Panc1 (cell line): ENCODE measurements around the gene ITPR2.

Experiments used
- POLR2AphosphoS5 ChIP-seq: IDR thresholded peaks from 2 replicates; pipeline ENCODE4 v1.6.1; 2012; ENCODE audit warnings: mild to moderate bottlenecking, low read depth, low read length, moderate library complexity
- SIN3A ChIP-seq: IDR thresholded peaks from 2 replicates; pipeline ENCODE4 v1.6.1; 2012; ENCODE audit warnings: low read depth, mild to moderate bottlenecking, low read length, moderate library complexity, borderline replicate concordance; ENCODE audit not compliant: insufficient read depth
- TCF7L2 ChIP-seq: IDR thresholded peaks from 2 replicates; pipeline ENCODE4 v1.6.1; 2011; ENCODE audit warnings: mild to moderate bottlenecking, low read depth, low read length, inconsistent platforms
- TF ChIP-seq, protein P1 (sequence below): fragments of 450-650 bp; IDR thresholded peaks from 2 replicates; pipeline ENCODE4 v1.5.1; 2017; ENCODE audit warnings: mild to moderate bottlenecking
- TF ChIP-seq, protein P2 (sequence below), 2 experiments: IDR thresholded peaks; 2 replicates each; pipeline ENCODE4 v1.6.1; 2011 to 2012; ENCODE audit warnings: low read depth in 2 of 2, control low read depth in 1 of 2, low read length in 1 of 2, mild to moderate bottlenecking in 1 of 2, moderate library complexity in 1 of 2; ENCODE audit not compliant: insufficient read depth in 1 of 2

DNA sequence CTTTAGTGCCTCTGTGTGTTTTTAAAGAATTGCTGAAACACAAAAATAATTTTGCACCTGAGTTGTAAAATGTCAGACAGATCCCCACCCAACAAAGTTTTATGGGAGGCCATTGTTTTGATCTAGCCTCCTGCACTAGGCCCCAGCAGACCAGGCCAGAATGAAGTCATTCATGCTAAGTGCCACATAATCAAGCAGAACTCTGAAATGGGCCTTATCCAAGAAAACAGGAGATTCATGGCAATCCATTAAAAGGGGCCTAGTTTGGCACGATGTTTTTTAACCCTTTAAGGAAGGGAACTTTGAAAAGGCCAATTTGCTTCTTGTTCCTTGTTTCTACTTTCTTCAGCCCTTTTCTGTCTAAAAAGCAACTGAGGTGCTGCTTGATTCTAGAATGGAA is 260.9 kb downstream of the ITPR2 start:
- TF ChIP-seq, protein P1, sequence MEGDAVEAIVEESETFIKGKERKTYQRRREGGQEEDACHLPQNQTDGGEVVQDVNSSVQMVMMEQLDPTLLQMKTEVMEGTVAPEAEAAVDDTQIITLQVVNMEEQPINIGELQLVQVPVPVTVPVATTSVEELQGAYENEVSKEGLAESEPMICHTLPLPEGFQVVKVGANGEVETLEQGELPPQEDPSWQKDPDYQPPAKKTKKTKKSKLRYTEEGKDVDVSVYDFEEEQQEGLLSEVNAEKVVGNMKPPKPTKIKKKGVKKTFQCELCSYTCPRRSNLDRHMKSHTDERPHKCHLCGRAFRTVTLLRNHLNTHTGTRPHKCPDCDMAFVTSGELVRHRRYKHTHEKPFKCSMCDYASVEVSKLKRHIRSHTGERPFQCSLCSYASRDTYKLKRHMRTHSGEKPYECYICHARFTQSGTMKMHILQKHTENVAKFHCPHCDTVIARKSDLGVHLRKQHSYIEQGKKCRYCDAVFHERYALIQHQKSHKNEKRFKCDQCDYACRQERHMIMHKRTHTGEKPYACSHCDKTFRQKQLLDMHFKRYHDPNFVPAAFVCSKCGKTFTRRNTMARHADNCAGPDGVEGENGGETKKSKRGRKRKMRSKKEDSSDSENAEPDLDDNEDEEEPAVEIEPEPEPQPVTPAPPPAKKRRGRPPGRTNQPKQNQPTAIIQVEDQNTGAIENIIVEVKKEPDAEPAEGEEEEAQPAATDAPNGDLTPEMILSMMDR = no peak
- TF ChIP-seq SIN3A (no peak), POLR2AphosphoS5 (no peak), TCF7L2 (no peak)
- TF ChIP-seq, protein P2, sequence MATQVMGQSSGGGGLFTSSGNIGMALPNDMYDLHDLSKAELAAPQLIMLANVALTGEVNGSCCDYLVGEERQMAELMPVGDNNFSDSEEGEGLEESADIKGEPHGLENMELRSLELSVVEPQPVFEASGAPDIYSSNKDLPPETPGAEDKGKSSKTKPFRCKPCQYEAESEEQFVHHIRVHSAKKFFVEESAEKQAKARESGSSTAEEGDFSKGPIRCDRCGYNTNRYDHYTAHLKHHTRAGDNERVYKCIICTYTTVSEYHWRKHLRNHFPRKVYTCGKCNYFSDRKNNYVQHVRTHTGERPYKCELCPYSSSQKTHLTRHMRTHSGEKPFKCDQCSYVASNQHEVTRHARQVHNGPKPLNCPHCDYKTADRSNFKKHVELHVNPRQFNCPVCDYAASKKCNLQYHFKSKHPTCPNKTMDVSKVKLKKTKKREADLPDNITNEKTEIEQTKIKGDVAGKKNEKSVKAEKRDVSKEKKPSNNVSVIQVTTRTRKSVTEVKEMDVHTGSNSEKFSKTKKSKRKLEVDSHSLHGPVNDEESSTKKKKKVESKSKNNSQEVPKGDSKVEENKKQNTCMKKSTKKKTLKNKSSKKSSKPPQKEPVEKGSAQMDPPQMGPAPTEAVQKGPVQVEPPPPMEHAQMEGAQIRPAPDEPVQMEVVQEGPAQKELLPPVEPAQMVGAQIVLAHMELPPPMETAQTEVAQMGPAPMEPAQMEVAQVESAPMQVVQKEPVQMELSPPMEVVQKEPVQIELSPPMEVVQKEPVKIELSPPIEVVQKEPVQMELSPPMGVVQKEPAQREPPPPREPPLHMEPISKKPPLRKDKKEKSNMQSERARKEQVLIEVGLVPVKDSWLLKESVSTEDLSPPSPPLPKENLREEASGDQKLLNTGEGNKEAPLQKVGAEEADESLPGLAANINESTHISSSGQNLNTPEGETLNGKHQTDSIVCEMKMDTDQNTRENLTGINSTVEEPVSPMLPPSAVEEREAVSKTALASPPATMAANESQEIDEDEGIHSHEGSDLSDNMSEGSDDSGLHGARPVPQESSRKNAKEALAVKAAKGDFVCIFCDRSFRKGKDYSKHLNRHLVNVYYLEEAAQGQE (IDR thresholded peaks at IDR 0.05; ENCODE audit: insufficient read depth in 1 of 2, low read depth in 2 of 2, low read length in 1 of 2) = no peak
